RWPE1 (cell line): Measurements from ENCODE around the gene USP10.
A peak's percentile ranks its signal among the peaks of the same experiment; 100 is the strongest.

Source experiments
- CTCF ChIA-PET: fragments of 350-600 bp; sonication (Branson Sonifier 250); formaldehyde crosslinking; extraction: SDS; loops from one replicate; lab custom pipeline; 2021; lab: Yijun Ruan, JAX
- POLR2A ChIA-PET: fragments of 400-600 bp; formaldehyde crosslinking; extraction: SDS; loops from one replicate; lab custom pipeline; 2020; ENCODE audit warnings: antibody characterized with exemption; ENCODE audit not compliant: low non-redundant PET; lab: Yijun Ruan, JAX
- DNase-seq: peaks from one replicate; pipeline ENCODE4 v3.0.0; 2012; ENCODE audit warnings: low spot score
- H3K27ac ChIP-seq: fragments of 450-650 bp; 2 replicates; pipeline ENCODE4 v1.5.1; 2017
- CTCF ChIP-seq: fragments of 450-650 bp; conservative IDR thresholded peaks from 2 replicates; pipeline ENCODE4 v1.5.1; 2017; ENCODE audit warnings: low read depth, mild to moderate bottlenecking

The USP10 gene

GRCh38 chr16:84768061-84768807 is 68.4 kb downstream of the USP10 start:
- ChIA-PET CTCF (no interaction called here), POLR2A (no interaction called here)
- no peak for DNase-seq
- no peak overlapping the region for H3K27ac ChIP-seq
- no peak for TF ChIP-seq CTCF

GRCh38 chr16:84768808-84769197 is 69.0 kb downstream of the USP10 start:
- H3K27ac ChIP-seq, result no peak overlapping the region
- no peak for DNase-seq
- ChIA-PET CTCF (no interaction called here), POLR2A (no interaction called here)
- no peak for TF ChIP-seq CTCF

GRCh38 chr16:84769416-84769815 is 69.6 kb downstream of the USP10 start:
- TF ChIP-seq CTCF, result no peak
- no peak for DNase-seq

GRCh38 chr16:84773312-84773711 is 73.5 kb downstream of the USP10 start:
- CTCF ChIA-PET, result interaction anchor here (0.6 kb wide), 1 partner anchor 15 kb away, joined by 3 read pairs; no protein-coding TSS in a partner anchor
- POLR2A ChIA-PET, result no interaction called here
- H3K27ac ChIP-seq, result no peak overlapping the region
- TF ChIP-seq CTCF, result no peak
- DNase-seq, result no peak

More at GRCh38 chr16:84769416-84769815, 69.6 kb downstream of the USP10 start:
- ChIA-PET CTCF (no interaction called here), POLR2A (no interaction called here)
- H3K27ac ChIP-seq, result no peak overlapping the region

GRCh38 chr16:84774810-84775209 is 75.0 kb downstream of the USP10 start:
- CTCF ChIA-PET, result interaction anchor here (0.6 kb wide), 1 partner anchor 943 kb away, joined by 3 read pairs; no protein-coding TSS in a partner anchor
- peak; percentile 20 for DNase-seq
- TF ChIP-seq CTCF, result no peak
- POLR2A ChIA-PET, result no interaction called here
- no peak overlapping the region for H3K27ac ChIP-seq

- no peak for DNase-seq
- TF ChIP-seq CTCF, result no peak
- CTCF ChIA-PET, result no interaction called here
- H3K27ac ChIP-seq, result no peak overlapping the region
- POLR2A ChIA-PET, result no interaction called here
Measured at GRCh38 chr16:84775262-84775810, 75.5 kb downstream of the USP10 start.
